ENCODE data around the gene MCM3.

Gene MCM3

GRCh38 chr6:52245425-52245824 is 39.1 kb downstream of the MCM3 start:
- DNase-seq: no peak

GRCh38 chr6:52244400-52244799 is 40.1 kb downstream of the MCM3 start, which contains the start of gene IL17F:
Gene IL17F, minus strand, starts transcription at chr6:52244500. Its CDS starts 71 bp downstream, at chr6:52244429.
- DNase-seq: no peak

- no peak for DNase-seq
Observed at GRCh38 chr6:52243282-52243893, 41.2 kb downstream of the MCM3 start.

GRCh38 chr6:52241819-52242218 is 42.7 kb downstream of the MCM3 start:
- DNase-seq: no peak

GRCh38 chr6:52233975-52234823 is 50.3 kb downstream of the MCM3 start:
- DNase-seq: peak; percentile 64

GRCh38 chr6:52233005-52233404 is 51.5 kb downstream of the MCM3 start:
- no peak for DNase-seq

GRCh38 chr6:52231406-52232127 is 53.0 kb downstream of the MCM3 start:
- DNase-seq: no peak

GRCh38 chr6:52230685-52231084 is 53.9 kb downstream of the MCM3 start:
- DNase-seq: no peak

GRCh38 chr6:52227495-52227894 is 57.0 kb downstream of the MCM3 start:
- DNase-seq: no peak

GRCh38 chr6:52221302-52221701 is 63.2 kb downstream of the MCM3 start:
- DNase-seq: no peak

GRCh38 chr6:52217761-52218160 is 66.8 kb downstream of the MCM3 start:
- DNase-seq: no peak

- no peak for DNase-seq
Observed at GRCh38 chr6:52216932-52217575, 67.5 kb downstream of the MCM3 start.

- DNase-seq: no peak
Observed at GRCh38 chr6:52215787-52216186, 68.8 kb downstream of the MCM3 start.
